NCI-H345 treated with DMSO at 0.1 percent for 48 hours (cell line): ENCODE data around the gene DCT.

Experiments
- DNase-seq: peaks from one replicate; lab custom pipeline; 2025; ENCODE audit not compliant: unreplicated experiment; lab: John Stamatoyannopoulos, UW

The DCT gene

GRCh38 chr13:94454906-94455305, 24.6 kb downstream of the DCT start:
- no peak for DNase-seq

DNA sequence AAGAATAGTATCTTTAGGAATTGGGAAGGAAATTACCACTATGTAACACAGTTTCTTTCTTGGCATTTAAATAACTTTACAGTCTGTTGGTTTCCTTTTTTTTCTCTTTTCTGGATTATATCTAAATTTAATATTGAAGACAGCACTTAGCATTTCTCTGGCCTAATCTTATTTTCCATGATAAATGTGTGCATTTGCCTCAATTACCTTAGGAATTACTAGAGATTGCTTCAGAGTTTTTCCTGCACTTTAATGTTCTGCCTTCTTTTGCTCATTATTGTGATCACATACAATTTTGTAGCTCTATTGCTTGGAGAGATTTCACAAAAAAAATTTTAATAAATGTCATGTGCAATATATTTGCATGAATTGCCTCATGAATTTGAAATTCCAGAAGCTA, 25.1 kb downstream of the DCT start:
- no peak for DNase-seq

DNA sequence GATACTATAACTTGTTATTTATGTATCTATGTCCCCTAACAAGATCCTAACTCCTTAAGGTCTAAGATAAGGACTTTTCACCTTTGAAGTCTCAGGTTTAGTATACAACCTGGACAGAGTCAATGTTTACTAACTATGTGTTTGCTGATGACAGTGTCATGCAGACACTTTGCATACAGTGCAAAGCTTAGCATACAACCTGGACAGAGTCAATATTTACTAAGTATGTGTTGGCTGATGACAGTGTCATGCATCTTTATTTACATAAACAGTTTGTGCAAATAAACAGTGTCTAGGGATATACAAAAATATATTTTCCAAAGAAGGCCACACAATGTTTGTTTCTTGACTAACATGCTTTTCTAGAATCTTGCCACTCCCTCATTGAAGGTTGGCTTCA, 34.7 kb downstream of the DCT start:
- DNase-seq, result no peak

- DNase-seq, result peak; percentile 64
These were observed 43.8 kb downstream of the DCT start for GRCh38 chr13:94435604-94436226.

DNA sequence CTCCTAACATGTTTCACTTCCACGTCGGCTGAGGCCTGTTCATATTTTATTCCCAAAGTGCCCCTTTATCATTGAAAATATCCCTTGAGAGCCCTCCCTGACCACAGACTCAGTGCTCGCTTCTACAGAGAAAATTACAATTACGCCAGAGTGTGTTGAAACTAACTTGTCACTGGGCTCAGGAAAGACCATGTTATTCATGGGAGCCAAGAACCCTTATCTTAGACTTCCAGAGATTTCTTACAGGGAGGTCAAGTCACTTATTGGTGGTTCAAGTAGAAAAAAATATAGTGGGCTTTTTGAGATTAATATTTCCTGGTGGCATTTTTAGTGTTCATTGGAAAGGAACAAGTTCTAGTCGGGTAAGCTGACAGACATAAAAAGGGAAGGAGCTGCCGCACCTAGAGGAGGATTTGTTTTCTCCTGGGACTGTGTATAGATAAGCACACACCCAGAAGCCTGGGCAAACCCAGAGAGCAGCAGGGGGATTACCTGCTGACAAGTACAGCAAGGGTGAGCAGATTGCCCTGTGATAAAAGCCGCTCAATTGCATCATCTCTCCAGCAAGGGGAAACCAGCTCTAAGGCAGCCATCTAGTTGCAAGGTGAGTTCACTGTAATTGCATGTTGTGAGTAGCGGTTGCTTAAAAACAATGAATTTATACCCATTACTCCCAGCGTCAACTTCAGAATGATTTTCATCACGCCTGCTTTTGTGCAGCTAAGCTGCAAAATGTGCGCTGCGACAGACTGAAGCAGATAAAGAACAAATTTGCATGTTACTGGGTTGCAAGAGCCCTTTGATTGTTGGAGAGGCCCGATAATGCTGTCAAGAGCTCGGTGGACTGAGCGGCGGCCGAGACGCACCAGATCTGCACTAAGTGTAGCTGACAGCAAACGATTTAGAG, 46.2 kb downstream of the DCT start:
- DNase-seq, result peak; percentile 69

- no peak for DNase-seq
These were observed 47.5 kb downstream of the DCT start for GRCh38 chr13:94431987-94432386.

DNA sequence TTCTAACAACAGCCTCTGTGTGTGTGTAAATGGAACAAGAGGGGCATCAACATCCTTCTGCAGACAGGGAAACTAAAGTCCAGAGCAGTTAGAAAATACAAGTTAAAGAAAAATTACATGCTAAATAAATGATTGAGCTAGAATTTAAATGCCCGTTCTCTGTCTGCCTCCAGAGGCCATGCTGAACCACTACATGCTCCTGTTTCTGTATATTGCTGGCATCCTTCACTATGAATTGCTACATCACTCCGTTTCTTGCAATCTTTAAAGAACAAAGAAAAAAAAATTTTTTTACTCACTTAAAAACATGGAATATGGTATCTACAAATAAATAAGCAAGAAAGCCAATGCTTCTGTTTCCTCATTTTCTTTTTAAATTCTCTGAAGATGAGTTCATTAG, 47.9 kb downstream of the DCT start:
- no peak for DNase-seq

DNA sequence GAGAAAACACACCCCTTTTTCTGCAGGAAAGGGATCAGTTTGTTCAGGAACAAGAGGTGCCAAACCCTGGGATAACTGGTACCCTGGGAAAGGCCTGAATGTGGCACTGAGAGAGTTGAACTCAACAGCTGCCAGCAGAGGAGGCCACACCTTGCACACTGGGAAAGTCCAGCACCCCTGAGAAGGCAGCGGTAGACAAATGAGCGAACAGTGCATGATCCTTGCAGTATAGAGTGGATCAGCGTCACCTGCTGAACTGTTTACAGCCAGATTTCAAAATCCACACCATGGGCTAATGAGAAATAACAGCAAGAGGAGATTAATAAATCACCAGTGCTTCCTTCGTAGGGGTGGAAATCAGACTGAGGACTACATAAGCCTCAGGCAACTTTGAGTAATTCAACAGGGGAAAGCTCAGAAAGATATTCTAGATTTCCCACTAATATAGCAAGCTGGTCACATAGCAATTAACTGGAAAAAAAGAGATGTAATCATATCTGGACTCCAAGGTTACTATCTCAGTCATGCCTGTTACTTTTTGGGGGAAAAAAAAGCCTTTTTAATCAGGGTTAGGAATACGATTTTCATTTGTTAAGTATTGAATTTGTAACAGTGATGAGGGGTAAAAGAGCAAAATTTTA, 52.0 kb downstream of the DCT start:
- DNase-seq, result no peak

- DNase-seq, result no peak
These were observed 59.6 kb downstream of the DCT start for GRCh38 chr13:94419925-94420305.

DNA sequence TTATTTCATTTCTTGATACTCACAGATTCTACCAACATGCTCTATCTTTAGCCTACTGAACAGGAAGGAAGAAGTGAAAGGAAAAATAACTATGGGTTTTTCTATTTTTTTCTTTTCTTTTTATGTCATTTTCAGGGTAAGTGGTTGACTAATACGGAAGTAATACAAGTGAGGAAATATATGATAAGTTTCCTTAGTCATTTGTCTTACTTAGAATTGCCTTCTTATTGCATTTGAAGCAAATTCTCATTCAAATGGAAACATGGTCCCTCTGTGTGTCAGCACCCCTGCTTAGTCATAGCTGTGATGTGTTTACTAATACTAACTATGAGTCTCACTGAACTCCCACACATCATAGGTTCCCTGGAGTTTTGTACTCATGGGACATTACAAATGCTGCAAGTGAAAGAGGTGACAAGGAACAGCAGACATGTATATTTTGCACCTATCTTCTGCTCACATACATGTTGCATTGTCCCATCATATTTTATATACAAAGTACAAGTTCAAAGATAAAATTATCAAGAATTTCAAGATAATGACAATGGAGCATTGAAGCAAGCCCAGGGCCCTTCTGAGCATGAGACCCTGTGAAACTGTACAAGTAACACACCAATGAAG, 60.1 kb downstream of the DCT start:
- DNase-seq, result no peak

DNA sequence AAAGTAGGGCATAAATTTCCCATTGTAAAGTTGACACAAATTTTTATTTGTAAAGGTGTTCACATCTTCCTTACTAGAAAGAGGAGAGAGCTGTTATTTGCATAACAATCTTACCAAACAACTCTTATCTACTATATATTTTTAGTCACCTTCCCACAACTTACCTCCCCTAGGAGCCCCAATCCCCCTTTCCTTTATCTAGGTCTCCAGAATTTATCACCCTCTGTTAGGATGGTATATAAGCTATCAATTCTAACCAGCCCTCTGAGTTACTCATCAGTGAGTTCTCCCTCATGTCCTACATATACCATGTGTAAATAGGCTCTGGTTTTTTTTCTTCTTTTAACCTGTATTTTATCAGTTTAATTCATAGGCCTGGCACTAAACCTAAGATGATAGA, 62.2 kb downstream of the DCT start:
- no peak for DNase-seq

DNA sequence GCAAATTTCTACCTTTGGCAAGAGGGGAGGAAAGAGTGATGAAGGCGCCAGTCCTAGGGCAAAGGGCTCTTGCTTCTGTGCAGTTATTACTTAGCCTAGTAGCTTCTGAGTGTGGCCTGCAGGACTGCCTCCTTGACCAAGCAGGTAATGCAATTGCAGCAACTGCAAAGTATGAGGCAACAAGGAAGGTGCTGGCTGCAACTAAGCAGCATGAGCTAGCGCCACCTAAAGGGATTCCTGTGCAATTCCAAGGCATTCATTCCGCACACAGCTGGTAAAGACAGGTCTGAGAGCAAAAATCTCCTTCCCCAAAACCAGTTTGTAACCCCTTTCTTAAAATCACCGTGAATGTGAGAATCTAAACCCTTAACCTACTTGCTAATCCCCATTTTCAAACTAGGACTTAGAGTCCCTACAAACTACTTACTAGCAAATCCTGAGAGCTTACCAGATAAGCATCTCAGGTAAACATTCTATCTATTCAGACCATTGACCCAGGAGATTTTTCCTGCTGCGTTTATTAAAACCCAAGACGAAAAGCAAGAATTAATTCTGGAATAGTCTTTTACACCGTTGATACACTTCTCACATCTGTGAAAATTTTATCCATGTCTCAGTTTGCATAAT, 62.9 kb downstream of the DCT start:
- DNase-seq, result peak; percentile 25

GRCh38 chr13:94415500-94416237, 63.8 kb downstream of the DCT start:
- peak; percentile 56 for DNase-seq

DNA sequence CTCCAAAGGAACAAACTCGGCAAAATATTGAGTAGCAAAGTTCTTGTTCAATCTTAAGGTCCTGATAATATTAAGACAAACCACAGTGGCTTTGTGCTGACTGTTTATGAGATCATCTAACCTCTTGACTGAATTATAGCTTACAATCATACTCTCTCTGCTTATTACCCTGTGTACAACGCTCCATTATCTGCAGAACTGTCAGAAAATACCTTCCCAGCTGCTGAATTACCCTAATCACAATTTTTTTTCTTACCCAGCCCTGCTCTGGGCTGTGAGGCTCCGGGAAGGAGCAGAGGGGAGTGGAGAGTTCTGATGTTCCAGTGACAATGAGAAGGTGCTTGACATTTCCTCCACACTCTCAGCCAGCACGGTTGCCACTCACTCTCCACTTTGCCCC, 64.8 kb downstream of the DCT start:
- DNase-seq, result peak; percentile 41

GRCh38 chr13:94414141-94414540, 65.3 kb downstream of the DCT start:
- DNase-seq, result no peak

- DNase-seq, result no peak
These were observed 65.9 kb downstream of the DCT start for GRCh38 chr13:94413598-94413944.

GRCh38 chr13:94412870-94413597, 66.4 kb downstream of the DCT start:
- no peak for DNase-seq

DNA sequence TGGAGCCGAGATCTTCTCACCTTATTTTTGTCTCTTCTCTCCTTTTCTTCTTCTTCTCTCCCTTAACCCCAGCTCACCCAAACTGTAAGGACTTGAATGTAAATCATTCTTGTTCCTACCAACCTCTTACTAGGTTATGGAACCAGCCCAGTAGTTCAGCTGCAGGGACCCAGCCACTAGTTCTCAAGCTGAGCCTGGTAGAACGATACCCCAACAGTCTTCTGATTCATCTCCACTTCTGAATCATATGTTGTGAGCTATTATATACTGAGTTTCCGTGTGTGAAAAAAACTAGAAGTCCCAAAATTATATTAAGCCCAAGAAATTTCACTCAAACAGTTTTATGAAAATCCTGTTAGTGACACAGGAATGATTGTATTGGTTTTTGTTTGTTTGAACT, 67.7 kb downstream of the DCT start:
- no peak for DNase-seq

DNA sequence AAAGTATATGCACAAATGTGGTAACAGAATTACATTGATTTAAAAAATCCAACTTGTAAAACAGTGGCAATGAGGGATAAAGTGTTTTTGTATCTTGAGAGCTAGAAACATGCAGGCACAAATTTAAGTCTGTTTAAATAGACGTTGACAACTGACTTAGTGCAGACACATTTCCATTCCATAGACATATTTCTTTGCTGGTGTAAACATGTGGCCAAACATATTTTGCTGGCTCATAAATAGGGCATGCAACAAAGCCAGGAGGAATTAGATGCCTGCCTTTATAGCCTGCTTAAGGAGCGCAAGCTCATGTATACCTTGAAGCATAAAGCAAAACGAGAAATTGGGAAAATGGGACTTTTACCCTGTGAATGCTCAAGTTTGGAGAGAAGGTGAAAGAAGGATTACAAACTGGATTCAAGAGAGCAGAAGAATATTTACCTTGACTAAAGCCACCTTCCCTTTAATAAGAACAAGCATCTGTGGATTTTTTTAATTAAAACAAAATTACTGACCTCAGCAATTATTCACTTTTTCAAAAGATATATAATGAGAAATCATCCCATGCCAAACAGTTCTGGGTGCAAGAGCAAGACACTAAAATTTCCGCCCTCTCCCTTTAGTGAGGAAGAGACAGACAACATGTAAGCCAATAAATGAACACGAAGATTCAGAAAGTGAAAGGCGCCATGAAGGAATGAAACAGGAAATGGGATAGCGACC, 71.0 kb downstream of the DCT start:
- no peak for DNase-seq
